G401 (cell line): ENCODE data around the gene JKAMP. TPM values are rescaled to one million over a fixed set of nuclear protein-coding genes. Genes with fewer than 3 reads are reported as not detected.
"Not testable (repeated sequence)": the region's sequence is repeated elsewhere in the genome, so short reads cannot be mapped to it uniquely, and the experiment has no call there.

Experiments used
- DNase-seq: peaks from one replicate; pipeline ENCODE4 v3.0.0-alpha.2; 2015; ENCODE audit warnings: low spot score
- in situ Hi-C: cut with HindIII; loops from 2 replicates; pipeline ENCODE4 v1.10.0; 2016; ENCODE audit warnings: low sequenced_read_pairs, mixed read lengths
- total RNA-seq: library from RNA; depleted of rRNA; stranded (reverse); fragments of >200 nt; shearing (Covaris generic); gene quantifications from 2 replicates; pipeline ENCODE4 v1.2.3, GENCODE V29; 2014; rRNA removed

The JKAMP gene, protein sequence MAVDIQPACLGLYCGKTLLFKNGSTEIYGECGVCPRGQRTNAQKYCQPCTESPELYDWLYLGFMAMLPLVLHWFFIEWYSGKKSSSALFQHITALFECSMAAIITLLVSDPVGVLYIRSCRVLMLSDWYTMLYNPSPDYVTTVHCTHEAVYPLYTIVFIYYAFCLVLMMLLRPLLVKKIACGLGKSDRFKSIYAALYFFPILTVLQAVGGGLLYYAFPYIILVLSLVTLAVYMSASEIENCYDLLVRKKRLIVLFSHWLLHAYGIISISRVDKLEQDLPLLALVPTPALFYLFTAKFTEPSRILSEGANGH
- 77.3 and 89.4 TPM in 2 replicates for total RNA-seq

DNA sequence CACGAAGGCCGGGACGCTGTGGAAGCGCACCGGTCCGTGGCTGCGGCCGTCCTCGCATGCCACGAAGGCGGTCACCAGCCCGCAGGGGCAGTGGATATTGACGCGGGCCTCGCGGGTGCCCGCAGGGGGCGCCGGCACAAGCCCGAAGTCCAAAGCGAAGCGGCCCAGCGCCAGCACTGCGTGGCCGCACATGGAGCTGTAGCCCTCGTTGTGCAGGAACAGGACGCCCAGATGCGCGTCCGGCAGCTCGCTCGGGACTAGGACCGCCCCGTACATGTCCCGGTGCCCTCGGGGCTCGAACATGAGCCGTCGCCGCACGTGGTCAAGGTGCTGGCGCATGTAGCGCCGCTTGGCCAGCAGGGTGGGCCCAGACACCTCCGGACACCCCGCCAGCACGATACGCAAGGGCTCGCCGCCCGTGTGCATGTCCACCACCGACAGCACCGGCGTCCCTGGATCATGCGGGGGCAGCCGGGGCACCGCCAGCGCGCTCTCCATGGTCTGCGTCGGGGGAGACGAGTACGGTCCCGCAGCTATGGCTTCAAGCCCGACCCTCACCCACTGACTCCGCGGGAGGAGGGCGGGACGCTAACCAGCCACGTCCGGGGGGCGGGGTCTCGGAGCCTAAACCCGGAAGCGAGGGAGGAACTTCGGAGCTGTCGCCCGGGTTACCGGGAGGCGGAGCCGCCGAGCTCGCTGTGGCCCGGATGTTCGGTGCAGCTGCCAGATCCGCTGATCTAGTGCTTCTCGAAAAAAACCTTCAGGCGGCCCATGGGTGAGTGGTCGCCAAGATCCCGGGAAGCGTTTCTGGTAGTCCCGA is at the start of gene JKAMP, which contains the start of gene L3HYPDH:
JKAMP (plus strand) TSS at position 699 of the 820 bp plus-strand sequence; CDS start at position 772, 73 bp downstream.
L3HYPDH (minus strand) TSS at position 590 of the 820 bp plus-strand sequence; CDS start at position 498, 92 bp downstream.
- peak; percentile 93 for DNase-seq
- in situ Hi-C loops, result no loop called here

DNA sequence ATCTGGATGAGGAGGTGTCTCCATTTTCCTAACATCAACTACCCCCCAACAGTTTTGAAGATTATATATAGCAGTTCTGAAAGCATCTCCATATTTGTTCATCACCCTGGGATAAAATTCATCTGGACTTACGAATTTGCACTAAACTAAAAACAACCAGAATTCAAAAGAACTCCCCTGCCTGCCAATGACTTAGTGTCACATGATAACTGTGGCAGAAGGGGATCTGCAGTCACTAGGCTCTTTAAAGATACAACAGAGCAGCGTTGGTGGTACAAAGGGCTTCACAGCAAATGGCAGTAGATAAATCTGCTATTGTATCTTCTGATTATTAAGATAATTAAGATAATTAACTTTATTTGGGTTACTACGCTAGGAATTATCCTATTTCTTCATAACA is 49.2 kb upstream of the JKAMP start:
- in situ Hi-C loops, result no loop called here

DNA sequence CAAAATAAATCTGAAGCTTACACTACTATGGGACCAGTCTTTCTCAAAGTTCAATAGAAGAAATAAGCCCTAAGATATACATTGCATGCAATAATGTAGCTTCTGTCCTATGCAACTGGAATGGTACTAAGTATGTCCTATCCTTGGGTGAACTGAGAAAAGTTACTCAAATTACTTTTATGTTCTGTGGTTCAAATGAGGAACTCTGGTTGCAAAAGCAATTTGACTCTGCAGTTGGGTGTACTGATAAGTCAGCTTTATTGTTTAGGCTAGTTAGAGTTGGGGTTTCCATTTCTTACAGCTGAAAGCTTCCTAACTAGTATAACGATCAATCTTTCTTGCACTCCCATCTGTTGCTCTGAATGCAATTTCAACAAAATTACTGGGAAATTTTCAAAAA is 48.3 kb upstream of the JKAMP start:
- no peak for DNase-seq
- in situ Hi-C loops, result no loop called here

More for the DNA sequence above, 49.2 kb upstream of the JKAMP start:
- no peak for DNase-seq

DNA sequence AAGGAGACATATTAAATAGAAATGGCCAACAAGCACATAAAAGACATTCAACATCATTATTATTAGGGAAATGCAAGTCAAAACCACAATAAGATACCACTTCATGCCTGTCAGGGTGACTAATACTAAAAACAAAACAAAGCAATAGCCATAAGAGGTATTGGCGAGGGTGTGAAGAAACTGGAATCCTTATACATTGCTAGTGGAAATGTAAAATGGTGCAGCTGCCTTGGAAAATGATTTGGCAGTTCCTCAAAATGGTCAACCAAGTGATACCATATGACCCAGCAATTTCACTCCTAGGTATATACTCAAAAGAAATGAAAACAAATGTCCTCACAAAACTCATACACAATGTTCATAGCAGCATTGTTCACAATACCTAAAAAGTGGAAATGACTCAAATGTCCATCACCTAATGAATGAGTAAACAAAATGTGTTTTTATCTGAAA is 46.1 kb upstream of the JKAMP start:
- in situ Hi-C loops, result no loop called here
- DNase-seq, result no peak

DNA sequence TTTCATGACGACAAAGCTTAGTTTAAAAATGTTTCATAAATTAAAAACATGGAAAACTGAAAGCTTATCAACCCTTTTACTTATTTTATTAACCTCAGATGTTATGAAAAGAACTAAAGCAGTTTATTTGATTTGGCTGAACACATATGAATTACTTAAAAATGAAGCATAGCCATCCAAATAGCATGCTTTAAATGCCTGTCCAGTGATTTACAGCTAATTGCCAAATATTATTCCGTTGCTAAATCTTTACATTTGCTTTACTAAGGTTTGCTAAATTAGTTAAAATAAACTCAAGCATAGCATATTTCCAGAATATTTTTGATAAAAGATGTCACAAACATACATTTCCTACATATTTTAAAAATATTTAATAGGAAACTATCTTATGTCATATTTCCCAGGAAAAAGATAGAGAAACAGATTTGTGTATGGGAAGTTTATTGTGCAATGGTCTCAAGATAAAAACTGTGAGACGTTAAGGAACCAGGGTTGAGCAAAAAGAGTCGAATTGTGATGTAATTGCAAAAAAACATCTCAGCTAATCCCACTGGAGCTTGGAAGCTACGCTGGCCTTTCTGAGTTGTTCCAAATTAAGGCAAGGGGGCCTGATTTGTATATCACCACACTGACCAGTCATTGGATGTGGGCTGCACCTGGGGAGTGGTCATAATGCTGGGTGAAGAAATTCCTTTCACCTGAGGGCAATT is 44.9 kb upstream of the JKAMP start:
- no peak for DNase-seq
- in situ Hi-C loops, result no loop called here

DNA sequence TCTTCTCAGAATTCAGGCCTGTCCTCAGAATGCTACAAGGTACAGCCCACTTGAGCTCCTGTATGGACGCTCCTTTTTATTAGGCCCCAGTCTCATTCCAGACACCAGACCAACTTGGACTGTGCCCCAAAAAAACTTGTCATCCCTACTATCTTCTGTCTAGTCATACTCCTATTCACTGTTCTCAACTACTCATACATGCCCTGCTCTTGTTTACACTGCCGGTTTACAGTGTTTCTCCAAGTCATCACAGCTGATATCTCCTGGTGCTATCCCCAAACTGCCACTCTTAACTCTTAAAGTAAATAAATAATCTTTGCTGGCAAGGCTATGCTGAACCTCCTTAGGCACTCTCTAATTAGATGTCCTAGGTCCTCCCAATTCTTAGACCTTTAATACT is 35.6 kb upstream of the JKAMP start:
- in situ Hi-C loops, result loop anchor here (10.0 kb wide), 1 partner anchor 324 kb away; no protein-coding TSS in a partner anchor

DNA sequence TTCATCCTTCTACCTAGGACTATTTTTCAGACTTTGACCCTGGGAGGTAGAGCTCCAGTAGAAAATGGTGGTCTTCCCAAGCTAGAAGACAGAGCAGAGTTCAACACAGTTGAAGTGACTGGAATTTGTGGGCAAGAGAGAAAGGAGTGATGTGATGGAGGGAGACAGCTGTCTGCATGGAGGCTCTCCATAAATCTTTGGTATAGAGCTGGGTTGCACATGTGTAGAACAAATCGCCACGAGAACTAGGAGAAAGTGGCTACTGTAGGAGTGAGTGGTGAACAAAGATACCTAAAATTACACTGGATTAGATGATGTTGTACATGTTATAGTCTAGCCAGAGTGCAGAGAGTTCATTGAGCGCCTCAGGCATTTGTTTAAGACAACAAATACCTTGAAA is 33.6 kb upstream of the JKAMP start:
- no peak for DNase-seq
- in situ Hi-C loops, result no loop called here

More for the DNA sequence above, 35.6 kb upstream of the JKAMP start:
- not testable (repeated sequence) for DNase-seq

DNA sequence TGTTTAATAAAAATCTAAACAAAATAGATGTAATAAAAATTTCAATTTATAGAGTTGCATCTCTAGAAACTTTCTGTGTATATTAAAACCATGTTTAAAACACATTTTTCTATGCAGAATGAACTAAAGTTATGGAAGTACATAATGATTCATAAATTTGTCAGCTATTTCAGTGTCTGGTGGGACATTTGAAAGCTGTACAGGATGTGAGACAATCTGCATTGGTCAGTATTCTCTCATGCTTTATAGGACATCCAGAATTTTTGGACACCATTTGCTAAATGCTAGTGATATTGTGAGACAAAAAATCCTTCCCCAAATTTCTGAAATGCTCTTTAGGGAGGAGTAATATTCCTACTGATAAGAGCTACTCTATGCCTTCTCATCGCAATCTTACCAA is 32.5 kb upstream of the JKAMP start:
- in situ Hi-C loops, result no loop called here

DNA sequence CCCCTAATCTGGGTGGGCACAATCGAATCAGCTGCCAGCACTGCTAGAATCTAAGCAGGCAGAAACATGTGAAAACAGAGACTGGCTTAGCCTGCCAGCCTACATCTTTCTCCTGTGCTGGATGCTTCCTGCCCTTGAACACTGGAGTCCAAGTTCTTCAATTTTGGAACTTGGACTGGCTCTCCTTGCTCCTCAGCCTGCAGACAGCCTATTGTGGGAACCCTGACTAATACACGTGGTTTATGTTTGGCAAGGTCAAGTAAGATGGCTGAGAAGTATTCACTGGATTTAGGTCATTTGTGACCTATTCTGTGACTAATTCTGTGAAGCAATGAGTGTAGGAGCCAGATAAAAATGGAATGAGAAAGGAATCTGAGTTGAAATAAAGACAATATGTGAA is 30.2 kb upstream of the JKAMP start:
- in situ Hi-C loops, result no loop called here
- DNase-seq, result no peak

More for the DNA sequence above, 32.5 kb upstream of the JKAMP start:
- DNase-seq, result no peak

DNA sequence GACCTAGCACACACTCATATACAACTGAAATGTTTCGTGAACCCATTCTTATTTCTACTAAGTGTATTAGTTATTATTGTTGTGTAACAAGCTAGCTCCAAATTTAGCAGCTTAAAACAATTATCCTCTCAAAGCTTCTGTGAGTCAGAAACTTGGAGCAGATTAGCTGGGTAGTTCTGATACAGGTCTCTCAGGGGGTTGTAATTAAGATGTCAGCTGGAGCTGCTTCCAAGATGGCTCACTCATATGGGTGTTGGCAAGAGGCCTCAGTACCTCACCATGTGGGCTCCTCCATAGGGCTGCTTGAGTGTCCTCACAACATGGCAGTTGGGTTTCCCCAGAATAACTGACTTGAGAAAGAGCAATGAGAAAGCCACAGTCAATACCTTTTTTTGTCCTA is 28.9 kb upstream of the JKAMP start:
- DNase-seq, result no peak

DNA sequence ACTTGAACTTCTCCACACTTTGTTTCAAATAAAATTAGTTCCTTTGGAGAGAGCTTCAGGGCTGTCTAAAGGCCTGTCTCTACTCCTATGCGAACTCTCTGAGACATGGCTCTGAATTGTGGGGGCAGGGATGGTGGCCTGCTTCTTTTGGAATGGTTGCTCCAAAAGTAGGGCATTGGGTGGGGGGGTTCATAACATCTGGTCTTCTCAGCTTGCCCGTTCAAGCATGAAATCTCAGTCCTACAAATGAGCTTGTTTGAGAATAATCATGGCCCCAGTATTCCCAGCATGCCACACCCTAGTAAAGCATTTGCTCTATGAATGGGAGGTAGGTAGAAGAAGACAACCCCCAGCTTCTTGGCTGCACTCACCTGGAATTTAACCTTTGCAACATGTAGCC is 25.8 kb upstream of the JKAMP start:
- in situ Hi-C loops, result no loop called here
- no peak for DNase-seq

More for the DNA sequence above, 28.9 kb upstream of the JKAMP start:
- in situ Hi-C loops, result no loop called here

DNA sequence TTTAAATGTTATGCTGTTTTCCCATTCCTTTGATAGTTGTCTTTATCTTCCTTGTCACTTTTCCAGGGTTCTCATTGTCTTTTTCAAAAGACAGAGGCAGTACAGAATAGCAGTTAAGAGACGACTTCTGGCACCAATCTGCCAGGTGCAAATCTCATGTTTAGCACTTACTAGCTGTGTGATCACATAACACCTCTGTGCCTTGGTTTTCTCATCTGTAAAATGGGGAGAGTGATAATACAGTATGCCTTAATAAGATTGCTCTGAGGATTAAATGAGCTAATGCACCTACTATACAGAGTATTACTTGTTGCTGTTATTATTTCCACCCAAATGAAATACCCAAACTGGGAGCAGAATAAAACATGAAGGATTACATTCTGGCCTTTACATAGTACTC is 23.9 kb upstream of the JKAMP start:
- in situ Hi-C loops, result no loop called here
- DNase-seq, result no peak

DNA sequence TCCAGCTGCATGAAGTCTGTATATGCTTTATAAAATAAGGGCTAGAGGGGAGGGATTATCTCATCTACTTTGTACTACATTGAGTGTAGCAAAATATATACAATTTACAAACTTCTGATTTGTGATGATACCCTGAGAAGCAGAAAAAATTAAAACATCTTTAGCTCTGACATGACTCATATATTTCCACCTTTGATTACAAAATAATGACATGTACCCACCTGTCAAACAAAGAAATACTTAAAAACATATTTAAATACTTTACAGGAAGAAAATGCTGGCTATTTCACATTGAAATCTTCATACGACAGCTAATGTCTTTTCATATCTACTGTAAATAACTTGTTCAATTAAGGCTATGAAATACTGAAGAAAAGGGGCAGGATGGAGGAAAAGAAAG is 22.4 kb upstream of the JKAMP start:
- DNase-seq, result no peak
- in situ Hi-C loops, result no loop called here

DNA sequence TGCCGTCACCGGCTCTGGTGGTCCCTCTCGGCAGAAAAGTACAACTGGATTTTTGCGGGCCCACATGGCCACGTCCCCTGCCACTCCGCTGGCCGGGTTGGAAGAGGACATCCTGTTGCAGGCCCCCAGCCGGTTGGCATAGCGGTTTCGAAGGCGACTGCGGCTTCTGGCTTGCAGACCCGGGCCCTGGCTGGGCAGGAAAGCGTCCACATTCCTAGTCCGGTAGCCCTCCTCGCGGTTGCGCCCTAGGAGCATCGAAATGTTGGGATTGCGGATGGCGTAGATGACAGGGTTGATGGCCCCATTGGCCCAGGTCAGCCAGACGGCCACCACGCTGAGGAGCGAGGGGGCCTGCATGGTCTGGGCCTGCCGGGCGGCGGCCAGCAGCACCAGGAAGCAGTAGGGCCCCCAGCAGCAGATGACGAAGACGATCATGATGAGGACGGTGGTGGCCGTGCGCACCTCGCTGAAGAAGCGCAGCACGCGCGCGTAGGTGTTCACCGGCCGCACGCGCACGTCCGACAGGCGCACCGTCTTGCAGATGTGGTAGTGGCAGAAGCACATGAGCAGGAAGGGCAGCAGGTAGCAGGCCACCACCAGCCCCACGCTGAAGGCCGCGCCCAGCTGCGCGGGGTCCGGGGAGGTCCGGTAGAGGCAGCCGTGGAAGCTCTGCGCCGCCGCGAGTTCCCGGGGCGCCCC is 20.4 kb upstream of the JKAMP start:
- peak; percentile 43 for DNase-seq
- in situ Hi-C loops, result no loop called here

DNA sequence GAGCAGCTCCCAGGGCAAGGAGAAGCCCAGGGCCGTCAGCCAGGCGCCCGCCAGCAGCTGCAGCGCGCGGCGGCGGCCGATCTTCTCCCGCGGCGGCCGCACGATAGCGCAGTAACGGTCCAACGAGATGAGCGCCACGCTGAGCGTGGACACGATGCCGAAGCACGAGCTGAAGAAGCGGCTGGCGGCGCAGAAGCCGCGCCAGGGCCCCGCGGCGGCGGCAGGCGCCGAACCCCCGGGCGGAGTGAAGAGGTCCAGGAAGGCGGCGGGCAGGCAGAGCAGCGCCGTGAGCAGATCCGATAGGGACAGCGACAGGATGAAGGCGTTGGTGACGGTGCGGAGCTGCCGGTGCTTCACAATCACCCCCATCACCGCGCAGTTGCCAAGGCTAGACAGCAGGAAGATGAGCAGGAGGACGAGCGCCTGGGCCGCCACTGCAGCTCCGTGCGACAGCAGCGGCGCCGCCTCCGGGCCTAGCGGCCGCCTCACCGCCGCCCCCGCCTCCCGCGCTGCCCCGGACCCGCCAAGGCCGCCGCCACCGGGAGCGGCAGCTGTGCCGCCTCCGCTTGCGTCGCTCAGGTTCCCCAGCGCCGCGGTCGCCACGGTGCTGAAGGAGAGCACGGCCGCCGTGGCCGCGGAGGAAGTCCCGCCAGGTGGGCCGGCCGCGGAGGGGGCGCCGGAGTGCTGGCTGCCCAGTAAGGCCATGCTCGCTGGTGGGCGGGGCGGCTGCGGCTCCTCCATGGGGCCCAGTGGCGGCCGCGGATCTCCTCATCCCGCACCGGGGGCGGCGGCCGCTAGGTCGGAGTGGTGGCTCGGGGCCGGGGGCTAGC is 19.6 kb upstream of the JKAMP start:
- DNase-seq, result peak; percentile 71

DNA sequence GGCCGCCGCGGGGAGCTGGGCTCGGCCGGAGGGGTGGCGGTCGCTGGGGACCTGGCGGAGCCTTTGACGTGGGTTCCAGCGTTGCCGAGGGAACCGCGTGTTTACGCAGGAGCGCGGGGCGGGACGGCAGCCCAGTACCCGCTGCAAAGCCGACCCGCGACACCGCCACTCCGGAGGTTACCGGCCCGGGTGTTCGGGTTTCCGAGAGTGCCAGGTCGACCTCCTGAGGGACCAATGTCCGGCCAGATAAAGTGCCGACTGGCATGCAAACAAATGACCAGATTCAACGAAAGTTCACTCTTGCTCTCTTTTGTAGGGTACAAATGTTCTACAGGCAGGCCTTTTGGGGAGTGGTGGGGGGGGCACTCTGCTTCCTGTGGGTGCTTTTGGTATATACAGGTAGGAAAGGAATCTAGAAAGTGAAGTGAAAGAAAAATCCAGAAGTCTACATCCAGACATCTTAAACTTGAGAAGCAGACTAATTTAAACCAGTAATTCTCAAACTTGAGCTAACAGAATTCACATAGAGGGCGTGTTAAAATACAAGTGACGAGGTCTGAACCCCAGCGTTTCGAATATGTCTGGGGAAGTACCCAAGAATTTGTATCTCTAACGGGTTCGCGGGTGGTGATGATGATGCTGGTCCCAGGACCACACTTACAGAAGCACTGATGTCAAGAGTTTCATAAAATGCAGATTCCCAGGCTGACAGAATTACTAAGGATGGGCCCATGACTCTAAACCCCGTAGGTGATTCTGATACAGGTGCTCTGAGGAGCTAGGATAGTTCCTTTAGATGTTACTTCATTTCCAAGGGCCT is 18.8 kb upstream of the JKAMP start, which contains the start of gene GPR135:
GPR135 (minus strand) TSS at position 65 of the 820 bp plus-strand sequence. CDS start 154 bp downstream, outside the sequence.
- peak; percentile 65 for DNase-seq
- in situ Hi-C loops, result no loop called here

More for the DNA sequence above, 19.6 kb upstream of the JKAMP start:
- in situ Hi-C loops, result no loop called here

DNA sequence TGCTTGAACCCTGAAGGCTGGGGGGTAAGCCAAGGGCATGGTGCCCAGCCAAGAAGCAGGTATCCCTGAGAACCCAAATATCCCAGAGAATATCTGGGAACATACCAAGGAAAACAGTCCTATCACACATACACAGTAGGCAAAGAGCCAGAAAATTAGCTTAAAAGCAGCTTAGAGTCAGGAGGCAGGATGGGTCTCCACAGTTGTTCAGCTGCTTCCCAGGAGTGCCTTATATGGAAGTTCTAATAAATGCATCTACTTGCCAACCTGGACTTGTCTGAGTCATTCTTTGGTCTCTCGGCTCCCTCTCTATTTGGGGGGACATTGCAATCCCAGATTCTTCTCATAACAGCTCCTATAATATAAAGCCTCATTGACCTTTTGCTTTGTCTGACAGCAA is 10.1 kb upstream of the JKAMP start:
- in situ Hi-C loops, result no loop called here

More for the DNA sequence above, 10.1 kb upstream of the JKAMP start:
- DNase-seq, result no peak
